Middle frontal gyrus (tissue), 1 donor: ENCODE data around the gene CAVIN4.

ENCODE experiments used
- DNase-seq: peaks from one replicate; pipeline ENCODE4 v3.0.0-alpha.2; 2015; ENCODE audit warnings: low spot score; ENCODE audit errors: extremely low spot score

The CAVIN4 gene

DNA sequence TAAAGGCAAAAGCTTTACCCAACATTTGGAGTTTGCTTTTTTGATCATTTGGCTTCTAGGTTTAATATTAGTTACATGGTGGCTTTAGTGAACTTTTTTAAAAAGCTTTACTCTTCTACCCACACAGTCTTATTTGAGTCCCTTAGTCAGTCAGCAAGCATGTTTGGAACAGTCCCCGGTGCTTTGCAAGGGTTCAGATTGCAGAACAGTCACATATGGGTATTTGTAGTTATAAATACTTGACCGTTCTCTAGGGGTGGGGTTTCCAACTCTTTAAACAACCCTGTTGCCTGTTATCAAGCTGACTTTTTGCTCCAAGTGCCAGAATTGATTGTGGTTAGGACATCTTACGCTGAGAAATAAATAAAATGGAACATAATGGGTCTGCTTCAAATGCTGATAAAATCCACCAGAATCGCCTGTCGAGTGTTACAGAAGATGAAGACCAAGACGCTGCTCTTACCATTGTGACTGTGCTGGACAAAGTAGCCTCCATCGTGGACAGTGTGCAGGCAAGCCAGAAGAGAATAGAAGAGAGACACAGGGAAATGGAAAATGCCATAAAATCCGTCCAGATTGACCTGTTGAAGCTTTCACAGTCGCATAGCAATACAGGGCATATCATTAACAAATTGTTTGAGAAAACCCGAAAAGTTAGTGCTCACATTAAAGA, at the start of gene CAVIN4:
CAVIN4 (plus strand) TSS at position 304 of the 673 bp plus-strand sequence; CDS start at position 369, 65 bp downstream.
- DNase-seq, result no peak

DNA sequence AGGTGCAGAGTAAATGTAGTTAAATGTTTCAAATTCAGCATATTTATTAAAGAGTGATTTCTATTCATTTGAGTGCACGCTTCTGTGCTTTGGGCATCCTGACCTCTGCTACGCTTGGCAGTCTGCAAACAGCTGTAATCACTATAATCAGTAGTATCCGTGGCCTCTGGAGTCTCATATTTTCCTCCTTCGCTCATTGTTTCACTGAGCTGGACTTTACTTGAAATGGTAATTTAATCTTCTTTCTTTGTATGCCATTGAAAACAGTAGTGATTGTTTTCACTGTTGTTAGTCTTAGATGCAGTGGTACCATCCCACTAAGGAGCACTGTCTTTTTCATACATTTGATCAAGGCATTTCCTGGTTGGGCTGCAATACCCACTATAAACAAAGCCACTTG, 43.5 kb upstream of the CAVIN4 start:
- no peak for DNase-seq

DNA sequence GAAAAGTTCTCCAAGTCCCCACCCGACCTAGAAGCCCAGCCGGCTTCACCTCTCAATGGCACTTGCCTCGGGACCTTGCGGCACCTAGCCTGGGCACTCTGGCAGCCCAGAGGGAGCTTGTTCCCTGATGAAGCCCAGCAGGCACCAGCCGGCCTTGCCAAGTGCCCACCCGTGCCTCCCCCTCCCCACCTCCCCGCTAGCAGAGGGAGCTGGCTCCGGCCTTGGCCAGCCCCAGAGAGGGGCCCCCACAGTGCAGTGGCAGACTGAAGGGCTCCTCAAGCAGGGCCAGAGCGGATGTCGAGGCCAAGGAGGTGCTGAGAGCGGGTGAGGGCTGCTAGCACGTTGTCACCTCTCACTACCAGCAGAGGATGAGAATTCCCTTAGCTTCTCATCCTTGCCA, 37.6 kb upstream of the CAVIN4 start:
- DNase-seq, result no peak

GRCh38 chr9:100549048-100549447, 28.8 kb upstream of the CAVIN4 start:
- no peak for DNase-seq

DNA sequence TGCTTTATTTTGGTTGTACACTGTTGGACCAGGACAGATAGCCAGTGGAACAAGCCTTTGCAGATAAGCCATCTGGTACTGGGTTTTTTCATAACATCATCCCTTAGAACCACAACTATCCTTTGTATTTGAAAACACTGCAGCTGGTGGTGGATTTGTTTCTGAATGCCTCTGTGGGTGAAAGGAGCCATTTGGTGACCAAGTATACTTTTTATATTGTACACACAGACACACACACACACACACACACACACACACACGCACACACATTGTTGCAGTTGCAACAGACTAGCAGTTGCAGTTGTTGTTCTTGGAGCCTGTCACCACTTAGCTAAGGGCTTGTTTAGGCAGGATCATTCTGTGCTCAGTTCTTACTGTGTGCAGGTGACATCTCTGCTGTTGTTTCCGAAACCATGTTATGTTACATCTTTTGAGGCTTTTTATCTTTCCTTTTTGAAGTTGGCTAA, 22.9 kb upstream of the CAVIN4 start:
- no peak for DNase-seq

GRCh38 chr9:100555471-100555870, 22.4 kb upstream of the CAVIN4 start:
- DNase-seq, result no peak

DNA sequence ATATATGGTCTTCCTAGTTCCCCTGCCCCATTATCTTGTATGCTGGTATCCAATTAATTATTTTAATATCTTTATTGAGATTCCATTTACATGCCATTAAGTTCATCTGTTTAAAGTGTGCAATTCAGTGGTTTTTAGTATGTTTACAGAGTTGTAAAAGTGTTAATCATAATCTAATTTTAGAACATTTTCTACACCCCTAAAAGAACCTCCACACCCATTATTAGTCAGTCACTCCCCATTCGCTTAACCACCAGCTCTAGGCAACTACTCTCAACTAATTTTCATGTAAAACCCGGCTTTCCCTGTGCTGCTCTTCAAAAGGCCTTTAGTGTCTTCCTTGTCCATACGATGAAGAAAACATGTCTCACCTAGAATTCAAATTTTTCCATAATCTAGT, 20.8 kb upstream of the CAVIN4 start:
- no peak for DNase-seq

- no peak for DNase-seq
Observed at GRCh38 chr9:100561256-100561655, 16.6 kb upstream of the CAVIN4 start.

GRCh38 chr9:100567856-100568255, 10.0 kb upstream of the CAVIN4 start:
- no peak for DNase-seq

DNA sequence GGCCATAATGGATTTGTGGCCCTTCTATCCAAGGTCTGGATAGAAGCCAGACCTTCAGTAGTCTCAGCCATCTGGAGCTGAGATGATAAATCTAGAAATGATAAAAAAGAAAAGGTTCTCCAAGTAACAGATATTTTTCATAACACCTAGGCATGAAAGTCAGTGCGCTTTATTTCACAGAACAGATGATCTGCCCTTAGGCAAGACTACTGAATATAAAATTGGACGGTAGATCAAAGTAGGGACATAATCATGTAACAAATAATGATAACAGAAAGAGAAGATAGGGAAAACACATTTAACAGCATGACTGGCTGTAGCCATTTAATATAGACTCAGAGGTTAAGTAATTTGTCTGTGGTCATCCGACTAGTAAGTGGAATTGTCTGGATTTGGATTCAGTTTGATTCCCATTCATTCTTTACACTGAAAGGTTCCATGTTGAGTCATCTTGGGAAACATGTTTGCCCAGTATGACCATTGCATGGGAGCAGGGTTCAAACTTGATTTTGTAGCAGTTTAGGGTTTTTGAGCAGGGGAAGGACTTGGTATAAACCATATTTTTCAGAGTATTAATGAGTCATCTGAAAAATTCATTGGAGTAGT, 4.1 kb upstream of the CAVIN4 start:
- DNase-seq, result no peak

GRCh38 chr9:100575006-100575405, 2.9 kb upstream of the CAVIN4 start:
- DNase-seq, result no peak

GRCh38 chr9:100575765-100576386, 2.0 kb upstream of the CAVIN4 start:
- DNase-seq, result no peak

- no peak for DNase-seq
Observed at GRCh38 chr9:100578610-100579009, 731 bp downstream of the CAVIN4 start.

DNA sequence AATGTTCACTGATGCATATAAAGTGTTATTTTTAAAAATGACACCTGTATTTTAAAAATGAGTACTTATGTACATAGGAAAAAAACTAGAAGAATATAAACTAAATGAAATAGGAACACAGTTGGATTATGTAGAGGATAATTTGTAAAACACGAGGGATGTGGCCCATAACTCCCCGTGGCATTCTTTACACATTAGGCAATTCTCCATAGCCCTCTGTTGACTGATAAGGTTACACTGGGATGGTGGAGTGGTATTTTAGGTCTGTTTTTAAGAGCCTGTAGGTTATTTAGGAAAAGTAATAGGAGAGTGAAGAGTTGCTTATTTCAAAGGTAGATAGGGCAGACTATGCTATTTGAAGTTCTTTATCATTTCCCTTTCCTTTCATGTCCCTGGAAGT, 1.8 kb downstream of the CAVIN4 start:
- no peak for DNase-seq

DNA sequence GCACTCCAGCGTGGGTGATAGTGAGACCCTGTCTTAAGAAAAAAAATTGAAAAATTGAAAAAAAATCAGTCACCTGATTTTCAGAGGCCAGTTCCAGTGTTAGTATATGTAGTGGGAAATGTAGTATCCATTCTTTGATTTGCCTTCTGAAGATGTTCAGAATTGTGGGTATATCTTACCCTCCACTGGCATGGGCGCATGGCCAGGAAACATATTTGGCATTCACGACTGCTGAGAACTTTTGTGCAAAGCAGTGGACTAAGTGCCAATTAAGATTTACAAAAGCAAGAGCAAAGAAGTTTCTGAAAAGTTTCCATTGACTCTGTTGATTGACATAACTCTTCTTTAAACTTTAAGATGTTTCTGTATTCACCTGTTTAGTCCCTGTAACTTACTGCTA, 2.4 kb downstream of the CAVIN4 start:
- DNase-seq, result no peak

DNA sequence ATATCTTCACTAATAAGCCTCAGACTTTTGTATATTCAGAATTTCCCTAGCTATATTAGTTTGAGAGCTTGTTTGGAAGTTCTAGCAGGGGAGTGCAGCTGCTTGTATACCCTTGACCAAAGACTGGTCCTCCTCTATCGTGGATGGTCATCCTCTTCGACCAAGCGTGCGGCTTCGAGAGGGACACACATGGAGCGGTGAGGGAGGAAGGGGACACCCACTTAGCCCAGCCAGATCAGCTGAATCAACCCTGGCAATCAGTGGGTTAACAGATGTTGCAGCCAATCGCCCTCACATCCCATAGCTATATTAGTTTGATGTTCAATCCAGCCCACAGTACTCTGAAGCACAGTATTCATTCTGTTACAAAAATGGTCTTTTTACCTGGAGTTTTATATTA, 3.2 kb downstream of the CAVIN4 start:
- DNase-seq, result no peak

DNA sequence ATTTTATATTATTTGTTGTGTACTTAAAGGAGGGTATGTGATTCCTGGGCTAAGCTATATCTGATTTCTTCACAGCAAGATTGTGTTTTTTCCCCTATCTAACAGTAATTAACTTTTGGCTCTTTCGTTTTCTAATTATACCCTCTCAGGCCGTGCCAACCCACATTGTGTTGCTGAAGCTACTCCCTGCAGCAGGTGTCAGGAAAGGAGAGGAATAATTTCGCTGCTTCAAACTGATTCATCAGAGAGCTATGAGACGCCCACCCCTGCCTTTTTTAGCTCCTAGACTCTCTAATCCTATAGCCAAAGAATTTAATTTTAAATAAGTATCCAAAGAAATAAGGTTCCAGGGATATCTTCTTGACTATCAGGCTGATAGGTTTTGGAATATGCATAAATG, 3.8 kb downstream of the CAVIN4 start:
- peak; percentile 52 for DNase-seq

DNA sequence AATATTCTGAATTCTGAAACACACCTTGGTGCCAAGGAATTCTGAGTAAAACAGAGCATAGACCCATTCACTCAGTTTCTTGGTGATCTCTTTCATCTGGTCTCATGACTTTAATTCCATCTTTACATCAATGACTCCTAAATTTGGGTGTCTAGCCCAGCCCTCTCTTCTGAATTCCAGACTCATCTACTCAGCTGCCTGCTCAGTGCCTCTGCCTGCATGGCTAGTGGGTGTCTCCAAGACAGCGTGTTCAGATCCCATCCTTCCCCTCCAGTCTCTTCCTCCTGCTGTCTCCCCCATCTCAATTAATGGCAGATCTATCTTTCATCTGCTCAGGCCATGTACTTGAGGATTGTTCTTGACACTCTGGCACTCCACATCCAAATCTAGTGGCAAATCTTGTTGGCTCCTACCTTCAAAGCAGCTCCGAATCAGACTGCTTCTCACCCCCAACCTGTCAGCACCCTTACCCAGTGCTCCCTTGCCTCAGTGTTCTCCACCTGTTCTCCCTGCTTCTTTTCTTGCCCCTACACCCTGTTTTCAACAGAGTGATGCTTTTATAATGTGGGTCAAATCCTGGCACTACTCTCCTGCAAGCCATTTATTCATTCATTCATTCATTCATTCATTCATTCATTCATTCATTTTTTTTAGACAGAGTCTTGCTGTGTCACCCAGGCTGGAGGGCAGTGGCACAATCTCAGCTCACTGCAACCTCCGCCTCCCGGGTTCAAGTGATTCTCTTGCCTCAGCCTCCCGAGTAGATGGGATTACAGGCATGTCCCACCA, 5.3 kb downstream of the CAVIN4 start:
- no peak for DNase-seq

DNA sequence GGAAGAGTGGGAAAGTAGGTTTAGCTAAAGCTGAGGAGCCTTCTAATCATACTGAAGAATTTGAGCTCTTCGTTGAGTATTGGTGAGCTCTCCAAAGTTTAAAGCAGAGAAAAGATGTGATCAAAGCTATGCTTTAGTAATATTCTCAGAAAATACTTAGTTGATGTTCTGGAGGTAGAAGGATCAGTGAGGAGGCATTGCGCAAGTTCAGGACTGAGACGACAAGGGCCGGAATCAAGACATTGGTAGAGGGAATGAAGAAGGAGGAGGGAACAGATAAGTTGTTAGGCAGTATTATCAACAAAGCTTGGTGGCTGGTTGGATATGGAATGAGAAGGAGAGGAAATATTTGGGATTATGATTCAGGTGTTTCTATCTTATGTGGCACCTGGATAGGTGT, 7.1 kb downstream of the CAVIN4 start:
- DNase-seq, result no peak

DNA sequence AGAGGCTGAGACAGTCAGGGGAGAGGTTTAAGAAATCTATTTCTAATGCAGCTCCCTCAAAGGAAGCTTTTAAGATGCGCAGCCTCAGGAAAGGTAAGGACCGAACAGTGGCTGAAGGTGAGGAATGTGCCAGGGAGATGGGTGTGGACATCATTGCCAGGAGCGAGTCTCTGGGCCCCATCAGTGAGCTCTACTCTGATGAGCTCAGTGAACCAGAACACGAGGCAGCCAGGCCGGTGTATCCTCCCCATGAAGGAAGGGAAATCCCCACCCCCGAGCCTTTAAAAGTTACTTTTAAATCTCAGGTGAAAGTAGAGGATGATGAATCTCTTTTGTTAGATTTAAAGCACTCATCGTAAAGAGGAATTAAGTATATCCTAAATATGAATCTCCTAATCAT, 8.2 kb downstream of the CAVIN4 start:
- no peak for DNase-seq

- no peak for DNase-seq
Observed at GRCh38 chr9:100587375-100587774, 9.5 kb downstream of the CAVIN4 start.

DNA sequence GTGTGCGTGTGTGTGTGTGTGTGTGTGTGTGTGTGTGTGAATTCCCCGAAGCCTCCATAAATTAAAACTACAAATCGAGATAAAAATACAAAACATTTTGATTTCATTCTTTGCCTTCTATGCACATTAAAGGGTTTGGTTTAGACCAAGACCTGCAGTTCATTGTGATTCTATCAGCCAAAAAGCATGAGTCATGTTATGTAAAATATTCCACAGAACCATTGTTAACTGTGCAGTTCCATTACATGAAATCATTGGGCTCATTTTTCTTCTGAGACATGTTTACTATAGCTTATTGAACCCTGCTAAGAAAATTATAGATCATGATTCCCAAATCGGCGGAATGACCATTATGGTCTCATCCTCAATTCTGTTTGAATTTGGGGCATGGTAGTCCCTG, 11.7 kb downstream of the CAVIN4 start:
- no peak for DNase-seq
